Stimulated activated naive B cell treated with anti-CD40 and anti-IgM and Interleukin-4, amounts not matched to agents 10 μg/mL and 1 μg/mL and 100 μg/mL, for 72 hours (primary cell): ENCODE results near the gene ABI3BP.

ENCODE experiments used
- ATAC-seq, 2 donors: fragments of 150-1000 bp; cut with Tn5 transposase; replicated peaks; 2 replicates each; pipeline ENCODE4 v1.10.0; 2021; ENCODE audit warnings: moderate library complexity in 1 of 2
- DNase-seq: peaks from one replicate; pipeline ENCODE4 v3.0.0; 2021
- H3K27ac Mint-ChIP-seq: one replicate; pipeline ENCODE4 v1.8.0; 2022; ENCODE audit warnings: mild to moderate bottlenecking, mixed read lengths
- H3K27me3 Mint-ChIP-seq, 2 donors: one replicate each; pipeline ENCODE4 v1.8.0; 2022; ENCODE audit warnings: mixed read lengths in 2 of 2
- H3K36me3 Mint-ChIP-seq, 2 donors: one replicate each; pipeline ENCODE4 v1.8.0; 2022; ENCODE audit warnings: mixed read lengths in 2 of 2, mild to moderate bottlenecking in 1 of 2
- H3K4me1 Mint-ChIP-seq, 2 donors: one replicate each; pipeline ENCODE4 v1.8.0; 2022; ENCODE audit warnings: mixed read lengths in 2 of 2, mild to moderate bottlenecking in 1 of 2
- H3K4me3 Mint-ChIP-seq, 2 donors: one replicate each; pipeline ENCODE4 v1.8.0; 2022; ENCODE audit warnings: mild to moderate bottlenecking in 2 of 2, mixed read lengths in 2 of 2, moderate library complexity in 1 of 2
- H3K9me3 Mint-ChIP-seq, 2 donors: one replicate each; pipeline ENCODE4 v1.8.0; 2022; ENCODE audit warnings: mixed read lengths in 2 of 2, mild to moderate bottlenecking in 1 of 2

The ABI3BP gene

DNA sequence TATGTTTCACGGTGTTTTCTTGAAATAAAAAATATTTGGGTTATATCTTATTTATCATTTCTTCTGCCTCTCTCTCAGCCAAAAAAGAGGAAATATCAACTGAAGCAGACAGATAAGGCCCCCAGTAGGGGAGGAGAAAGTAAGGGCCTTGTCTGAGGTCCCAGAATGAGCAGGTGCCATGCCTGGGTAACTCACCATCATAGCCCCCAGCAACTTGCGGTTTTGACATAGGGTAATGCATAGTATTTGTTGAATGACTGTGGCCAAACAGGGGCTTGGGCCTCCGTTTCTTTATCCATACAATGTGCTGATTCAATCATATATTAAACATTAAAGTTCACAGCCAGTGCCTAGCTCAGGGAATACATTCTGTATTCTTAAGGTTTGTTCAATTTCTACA is 119.6 kb downstream of the ABI3BP start:
- Mint-ChIP-seq H3K9me3 (peaks cover 0 to 4% of the 10 kb centered on the region in 2 donors), H3K36me3 (no peaks in the 10 kb centered on the region), H3K4me3 (no peak overlapping the region), H3K27me3 (no peaks in the 10 kb centered on the region), H3K4me1 (no peaks in the 10 kb centered on the region), H3K27ac (no peak overlapping the region)
- peak in 1 of 2 donors; percentile 38 for ATAC-seq
- DNase-seq = no peak

DNA sequence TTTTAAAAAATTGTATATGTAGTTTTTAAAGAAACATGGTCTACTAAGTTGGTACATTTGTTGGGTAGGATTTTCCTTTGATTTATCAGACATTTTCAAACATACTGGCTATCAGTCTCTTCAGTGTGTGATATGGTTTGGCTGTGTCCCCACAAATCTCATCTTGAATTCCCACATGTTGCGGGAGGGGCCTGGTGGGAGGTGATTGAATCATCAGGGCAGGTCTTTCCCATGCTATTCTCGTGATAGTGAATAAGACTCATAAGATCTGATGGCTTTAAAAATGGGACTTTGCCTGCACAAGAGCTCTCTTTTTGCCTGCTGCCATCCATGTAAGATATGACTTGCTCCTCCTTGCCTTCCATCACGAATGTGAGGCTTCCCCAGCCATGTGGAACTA is 121.9 kb downstream of the ABI3BP start:
- ATAC-seq (no peak), DNase-seq (no peak)
- H3K9me3 Mint-ChIP-seq = peaks cover 0 to 4% of the 10 kb centered on the region in 2 donors
- H3K27me3 Mint-ChIP-seq = no peaks in the 10 kb centered on the region
- no peaks in the 10 kb centered on the region for H3K4me1 Mint-ChIP-seq
- H3K36me3 Mint-ChIP-seq = no peaks in the 10 kb centered on the region
- no peak overlapping the region for H3K4me3 Mint-ChIP-seq
- no peak overlapping the region for H3K27ac Mint-ChIP-seq

DNA sequence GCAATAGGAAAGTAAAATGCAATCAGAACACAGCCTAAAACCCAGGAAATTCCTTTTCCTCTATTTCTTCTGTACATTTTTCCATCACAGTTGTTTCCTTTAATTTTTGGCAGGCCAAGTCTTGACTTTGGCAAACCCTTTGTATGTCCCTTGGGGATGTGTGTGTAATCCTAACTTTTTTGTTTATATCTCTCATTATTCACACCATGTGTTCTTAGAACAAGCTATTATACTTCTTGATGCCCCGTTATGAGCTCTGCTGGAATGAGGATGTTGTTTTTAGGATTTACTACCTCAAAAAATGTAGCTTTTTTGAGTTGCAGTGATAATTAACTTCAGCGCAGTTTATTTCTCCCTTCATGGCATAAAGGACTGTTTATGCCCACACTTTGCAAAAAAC is 123.4 kb downstream of the ABI3BP start:
- H3K36me3 Mint-ChIP-seq = no peaks in the 10 kb centered on the region
- no peaks in the 10 kb centered on the region for H3K27me3 Mint-ChIP-seq
- ATAC-seq (no peak), DNase-seq (no peak)
- no peaks in the 10 kb centered on the region for H3K4me1 Mint-ChIP-seq
- H3K27ac Mint-ChIP-seq = no peak overlapping the region
- peaks cover 0 to 4% of the 10 kb centered on the region in 2 donors for H3K9me3 Mint-ChIP-seq
- H3K4me3 Mint-ChIP-seq = no peak overlapping the region

DNA sequence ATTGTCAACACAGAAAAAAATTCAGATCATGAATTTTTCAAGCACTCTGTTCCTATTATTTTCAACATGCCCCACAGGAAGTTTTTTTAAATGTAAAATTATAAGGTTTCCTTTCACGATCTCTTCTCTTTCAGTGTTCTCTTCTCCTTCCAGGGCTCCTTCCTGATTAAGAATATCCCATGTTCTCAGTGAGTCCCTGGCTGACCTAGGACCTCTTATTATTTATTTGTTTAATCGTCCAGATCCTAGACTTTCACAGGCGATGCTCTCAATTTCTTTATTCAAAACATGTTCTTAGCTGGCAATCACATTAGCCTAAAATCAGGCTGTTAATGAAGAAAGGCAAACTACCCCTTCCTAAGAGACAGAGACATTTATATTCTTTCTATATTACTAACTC is 124.3 kb downstream of the ABI3BP start:
- ATAC-seq = no peak
- no peaks in the 10 kb centered on the region for H3K27me3 Mint-ChIP-seq
- H3K4me1 Mint-ChIP-seq = no peaks in the 10 kb centered on the region
- H3K27ac Mint-ChIP-seq = no peak overlapping the region
- no peaks in the 10 kb centered on the region for H3K36me3 Mint-ChIP-seq
- peaks cover 0 to 4% of the 10 kb centered on the region in 2 donors for H3K9me3 Mint-ChIP-seq
- DNase-seq = no peak
- no peak overlapping the region for H3K4me3 Mint-ChIP-seq

DNA sequence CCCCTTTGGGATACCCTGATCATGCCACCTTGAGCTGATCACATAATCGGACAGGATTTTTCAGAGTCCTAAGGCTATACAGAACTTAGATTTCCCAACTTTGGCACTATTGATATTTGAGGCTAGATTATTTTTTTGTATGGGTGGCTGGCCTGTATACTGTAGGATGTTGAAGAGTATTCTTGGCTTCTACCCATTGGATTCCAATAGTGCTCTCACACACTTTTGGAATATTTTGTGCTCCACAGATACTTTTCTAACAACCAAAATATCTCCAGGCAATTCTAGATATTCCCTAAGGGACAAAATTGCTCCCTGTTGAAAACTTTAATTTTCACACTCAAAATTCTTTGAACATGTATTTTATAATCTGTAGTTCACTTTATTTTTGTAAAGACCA is 125.1 kb downstream of the ABI3BP start:
- H3K27ac Mint-ChIP-seq = no peak overlapping the region
- no peaks in the 10 kb centered on the region for H3K4me1 Mint-ChIP-seq
- no peaks in the 10 kb centered on the region for H3K27me3 Mint-ChIP-seq
- DNase-seq = no peak
- peaks cover 0 to 4% of the 10 kb centered on the region in 2 donors for H3K9me3 Mint-ChIP-seq
- ATAC-seq = no peak
- H3K36me3 Mint-ChIP-seq = no peaks in the 10 kb centered on the region
- H3K4me3 Mint-ChIP-seq = no peak overlapping the region

DNA sequence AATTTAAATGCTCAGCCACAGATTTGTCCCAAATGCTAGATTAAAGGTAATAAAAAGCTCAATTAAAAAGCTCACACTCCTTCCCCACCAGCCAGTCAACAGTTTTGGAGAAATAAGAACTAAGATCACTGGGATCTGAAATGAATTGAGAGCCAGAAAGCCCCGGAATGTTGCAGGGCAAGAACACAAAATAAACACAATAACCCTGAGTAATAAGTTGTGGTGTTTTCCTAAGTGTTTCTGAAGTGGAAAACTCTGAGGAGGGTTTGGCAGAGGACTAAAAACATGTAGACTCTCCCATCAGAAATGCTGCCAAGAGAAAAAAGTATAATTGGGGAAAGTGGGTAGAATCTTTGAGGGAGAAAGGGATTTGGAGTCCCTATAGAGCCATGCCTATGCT is 127.8 kb downstream of the ABI3BP start:
- Mint-ChIP-seq H3K36me3 (no peaks in the 10 kb centered on the region), H3K9me3 (peaks cover 0 to under 1% of the 10 kb centered on the region in 2 donors), H3K4me1 (no peaks in the 10 kb centered on the region), H3K4me3 (no peak overlapping the region), H3K27me3 (no peaks in the 10 kb centered on the region), H3K27ac (no peak overlapping the region)
- DNase-seq (no peak), ATAC-seq (no peak)

DNA sequence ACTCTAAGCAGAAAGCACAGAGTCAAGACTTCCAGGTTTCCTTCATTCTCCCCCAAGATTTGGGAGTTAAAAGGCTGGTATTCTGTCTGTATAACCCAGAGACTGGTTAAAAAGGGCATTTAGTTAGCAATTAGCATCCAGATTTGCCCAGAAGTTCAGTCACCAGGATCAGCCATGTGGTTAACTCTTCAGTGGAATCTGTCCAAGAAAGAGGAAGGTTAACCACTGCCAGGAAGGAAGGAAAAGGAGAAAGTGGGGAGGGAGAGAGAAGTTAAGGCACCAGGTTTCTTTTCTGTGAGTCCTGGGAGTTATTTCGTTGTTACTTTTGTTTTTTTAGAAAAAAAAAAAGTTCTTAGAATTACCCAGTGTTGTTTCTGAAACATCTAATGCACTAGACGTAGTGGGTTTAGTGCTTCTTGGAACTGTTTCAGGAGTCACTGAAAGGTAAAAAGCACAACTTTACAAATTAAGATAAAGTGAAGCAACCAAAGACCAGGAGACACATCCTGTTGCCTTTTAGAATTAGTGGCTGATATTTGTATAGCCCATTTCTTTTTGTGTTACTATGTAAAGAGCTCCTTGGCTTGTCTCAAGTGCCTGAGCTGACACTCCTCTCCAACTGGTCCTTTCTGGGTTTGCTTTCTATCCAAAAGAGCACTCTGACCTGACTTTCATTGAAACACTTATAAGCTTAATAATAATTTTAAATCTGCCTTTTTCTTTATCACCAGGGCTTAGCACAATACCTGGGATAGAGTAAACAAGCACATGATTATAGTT is 128.6 kb downstream of the ABI3BP start:
- ATAC-seq (no peak), DNase-seq (no peak)
- H3K36me3 Mint-ChIP-seq = no peaks in the 10 kb centered on the region
- H3K27me3 Mint-ChIP-seq = no peaks in the 10 kb centered on the region
- no peaks in the 10 kb centered on the region for H3K4me1 Mint-ChIP-seq
- no peak overlapping the region for H3K27ac Mint-ChIP-seq
- no peaks in the 10 kb centered on the region for H3K9me3 Mint-ChIP-seq
- H3K4me3 Mint-ChIP-seq = no peak overlapping the region

DNA sequence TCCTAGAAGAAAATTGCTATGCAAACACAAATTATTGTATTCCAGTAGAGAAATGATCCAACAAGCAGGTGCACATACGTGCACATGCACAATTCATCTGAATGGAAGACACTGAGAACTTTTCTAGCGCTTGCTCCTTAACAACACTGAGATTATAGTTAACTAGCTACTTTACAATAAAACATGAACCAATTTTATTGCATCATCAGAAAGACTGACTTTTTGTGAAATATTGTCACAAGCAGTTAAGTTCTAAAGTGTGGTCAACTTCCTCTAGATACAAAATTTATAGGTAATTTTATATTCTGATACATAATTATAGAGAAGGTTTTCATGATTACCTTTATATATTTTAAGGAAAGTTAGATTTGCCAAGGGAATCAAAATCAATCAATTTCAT is 135.4 kb downstream of the ABI3BP start:
- Mint-ChIP-seq H3K4me3 (no peak overlapping the region), H3K4me1 (no peaks in the 10 kb centered on the region), H3K27me3 (no peaks in the 10 kb centered on the region), H3K9me3 (no peaks in the 10 kb centered on the region), H3K36me3 (no peaks in the 10 kb centered on the region), H3K27ac (no peak overlapping the region)
- ATAC-seq (no peak), DNase-seq (no peak)

DNA sequence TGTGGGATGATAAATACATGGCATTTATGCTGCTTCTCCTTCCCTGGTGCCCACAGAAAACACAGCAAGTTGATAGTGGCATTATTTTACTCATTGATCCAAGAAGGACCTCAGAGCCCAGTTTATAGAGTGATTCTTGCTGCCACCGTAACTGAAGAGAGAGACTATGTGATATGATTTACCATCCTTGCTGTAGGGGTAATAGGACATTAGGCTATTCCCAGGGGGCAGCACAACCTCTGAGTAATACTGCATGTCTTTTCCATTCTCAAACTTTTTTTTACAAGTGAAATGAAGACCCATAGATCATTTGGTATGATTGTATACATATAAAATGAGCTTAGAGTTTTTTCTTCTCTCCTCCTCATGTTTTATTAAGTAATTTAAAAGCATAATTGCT is 136.4 kb downstream of the ABI3BP start:
- Mint-ChIP-seq H3K27me3 (no peaks in the 10 kb centered on the region), H3K4me3 (no peak overlapping the region), H3K36me3 (no peaks in the 10 kb centered on the region), H3K27ac (no peak overlapping the region), H3K4me1 (no peaks in the 10 kb centered on the region), H3K9me3 (no peaks in the 10 kb centered on the region)
- no peak for ATAC-seq
- no peak for DNase-seq

DNA sequence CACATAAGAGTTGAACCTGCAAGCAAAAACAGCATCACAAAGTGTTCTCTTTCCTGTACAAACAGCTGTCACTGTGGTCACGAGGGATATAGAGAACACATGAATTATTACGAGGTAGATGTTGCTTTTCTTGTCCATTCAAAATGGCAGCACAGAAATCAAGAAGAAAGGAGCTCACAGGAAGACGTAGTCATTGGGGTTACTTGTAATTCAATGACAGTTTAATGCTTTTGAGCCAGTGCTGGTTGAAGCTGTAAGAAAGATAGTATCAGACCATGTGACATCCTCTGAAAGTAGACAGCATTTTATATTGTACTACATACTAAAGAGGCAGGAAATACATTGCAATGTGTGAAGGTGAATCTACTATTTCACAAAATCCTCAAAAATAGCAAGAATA is 140.4 kb downstream of the ABI3BP start:
- DNase-seq (no peak), ATAC-seq (no peak)
- no peaks in the 10 kb centered on the region for H3K9me3 Mint-ChIP-seq
- no peak overlapping the region for H3K27ac Mint-ChIP-seq
- no peaks in the 10 kb centered on the region for H3K36me3 Mint-ChIP-seq
- H3K4me1 Mint-ChIP-seq = no peaks in the 10 kb centered on the region
- H3K27me3 Mint-ChIP-seq = no peaks in the 10 kb centered on the region
- H3K4me3 Mint-ChIP-seq = no peak overlapping the region

DNA sequence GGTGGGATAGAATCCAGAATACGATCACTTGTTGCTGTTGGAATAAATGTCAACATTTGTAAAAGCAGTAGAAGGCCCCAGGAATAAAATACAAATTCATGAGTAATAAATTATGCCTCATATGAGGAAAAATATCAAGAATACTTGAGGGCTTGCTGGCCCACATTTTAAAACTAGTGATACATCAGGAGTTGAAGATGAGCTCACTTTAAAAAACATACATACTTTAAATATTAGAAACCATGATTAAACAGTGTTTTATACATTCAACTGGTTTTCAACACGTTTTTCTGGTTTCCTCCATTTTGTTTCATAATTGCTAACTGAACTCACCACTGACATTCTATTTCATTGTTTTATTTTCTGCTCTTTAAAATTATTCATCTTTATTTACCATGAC is 142.5 kb downstream of the ABI3BP start:
- ATAC-seq = no peak
- no peak for DNase-seq
- H3K4me1 Mint-ChIP-seq = no peaks in the 10 kb centered on the region
- no peak overlapping the region for H3K4me3 Mint-ChIP-seq
- H3K9me3 Mint-ChIP-seq = no peaks in the 10 kb centered on the region
- no peaks in the 10 kb centered on the region for H3K27me3 Mint-ChIP-seq
- H3K27ac Mint-ChIP-seq = no peak overlapping the region
- H3K36me3 Mint-ChIP-seq = no peaks in the 10 kb centered on the region

DNA sequence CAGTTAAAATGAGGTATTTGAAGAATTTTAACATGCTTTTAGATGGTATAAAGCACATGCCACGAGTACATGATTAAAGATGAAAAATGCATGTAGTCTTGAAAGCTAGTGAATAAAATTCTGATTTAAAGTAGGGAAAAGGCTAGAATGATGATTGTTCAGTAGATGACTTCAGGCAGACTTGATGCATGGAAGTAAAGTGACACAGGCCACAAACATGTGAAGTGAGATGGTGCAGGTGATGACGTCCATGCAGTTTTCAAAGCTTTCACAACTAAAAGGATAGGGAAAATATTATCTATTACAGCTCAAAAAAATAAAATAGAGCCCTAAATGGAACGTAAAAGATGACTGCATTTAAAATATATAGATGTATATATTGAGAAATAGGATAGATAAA is 143.1 kb downstream of the ABI3BP start:
- Mint-ChIP-seq H3K4me1 (no peaks in the 10 kb centered on the region), H3K9me3 (no peaks in the 10 kb centered on the region), H3K27ac (no peak overlapping the region), H3K27me3 (no peaks in the 10 kb centered on the region), H3K4me3 (no peak overlapping the region), H3K36me3 (no peaks in the 10 kb centered on the region)
- DNase-seq = no peak
- no peak for ATAC-seq

DNA sequence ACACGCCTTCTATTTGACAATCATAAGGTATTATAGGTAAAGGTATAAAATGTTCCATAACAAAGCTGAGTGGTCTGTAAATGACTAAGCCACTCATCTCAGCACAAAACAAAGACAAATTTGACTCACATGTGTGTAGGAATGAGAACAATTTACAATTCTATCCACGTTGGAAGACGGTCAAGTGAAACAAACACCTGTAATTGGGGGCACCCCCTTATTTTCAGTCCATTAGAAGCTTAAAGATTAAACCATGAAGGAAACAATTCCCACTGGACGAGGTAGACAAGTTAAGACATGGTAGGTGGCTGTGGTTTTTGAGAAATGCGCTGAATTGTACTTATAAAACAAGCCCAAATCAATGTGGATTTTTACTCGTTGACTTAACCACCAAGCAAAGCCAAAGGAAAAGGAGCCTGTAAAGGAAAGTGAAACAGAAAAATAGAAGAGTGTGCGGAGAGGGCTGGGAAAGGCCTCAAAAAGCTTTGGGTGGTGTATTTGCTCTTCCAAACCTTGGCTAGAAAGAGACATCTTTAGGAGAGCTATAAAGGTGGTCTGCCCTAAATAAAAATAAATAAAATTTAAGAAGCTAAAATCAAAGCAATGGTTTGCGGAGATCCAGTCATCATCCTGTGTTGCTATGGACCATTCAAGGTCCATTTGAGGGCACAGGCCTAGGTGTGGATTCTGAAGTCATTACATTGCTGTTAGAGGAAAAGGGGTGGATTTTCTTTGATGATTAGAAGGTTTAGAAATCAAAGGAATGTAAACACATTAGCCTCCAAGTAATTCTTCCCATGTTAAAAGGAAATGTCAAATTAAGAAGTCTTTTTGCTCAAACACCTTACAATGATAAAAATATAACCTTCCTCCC is 148.9 kb downstream of the ABI3BP start:
- ATAC-seq (no peak), DNase-seq (no peak)
- H3K4me1 Mint-ChIP-seq = peaks cover 0 to 1% of the 10 kb centered on the region in 2 donors
- H3K27ac Mint-ChIP-seq = no peak overlapping the region
- no peaks in the 10 kb centered on the region for H3K36me3 Mint-ChIP-seq
- H3K27me3 Mint-ChIP-seq = peaks cover 2 to 13% of the 10 kb centered on the region in 2 donors
- H3K9me3 Mint-ChIP-seq = no peaks in the 10 kb centered on the region
- no peak overlapping the region for H3K4me3 Mint-ChIP-seq

DNA sequence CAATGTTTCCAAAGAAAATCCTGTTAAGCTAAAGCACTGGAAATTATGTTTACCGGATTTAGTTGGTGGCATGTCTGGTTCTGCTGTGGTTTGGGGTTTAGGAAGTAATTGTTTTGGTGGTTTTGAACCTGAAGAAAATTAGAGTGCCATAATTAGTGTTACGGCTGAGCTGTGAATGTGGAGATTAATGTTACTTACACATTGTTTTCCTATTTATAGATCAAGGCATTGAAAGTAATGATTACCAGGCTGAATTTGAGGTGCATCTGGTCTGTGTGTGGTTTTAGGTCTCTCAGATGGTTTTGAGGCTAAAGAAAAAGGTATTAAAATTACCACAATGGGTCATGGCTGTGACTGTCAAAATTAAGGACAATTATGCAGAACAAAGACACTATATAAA is 155.1 kb downstream of the ABI3BP start:
- no peak for ATAC-seq
- H3K4me3 Mint-ChIP-seq = no peak overlapping the region

DNA sequence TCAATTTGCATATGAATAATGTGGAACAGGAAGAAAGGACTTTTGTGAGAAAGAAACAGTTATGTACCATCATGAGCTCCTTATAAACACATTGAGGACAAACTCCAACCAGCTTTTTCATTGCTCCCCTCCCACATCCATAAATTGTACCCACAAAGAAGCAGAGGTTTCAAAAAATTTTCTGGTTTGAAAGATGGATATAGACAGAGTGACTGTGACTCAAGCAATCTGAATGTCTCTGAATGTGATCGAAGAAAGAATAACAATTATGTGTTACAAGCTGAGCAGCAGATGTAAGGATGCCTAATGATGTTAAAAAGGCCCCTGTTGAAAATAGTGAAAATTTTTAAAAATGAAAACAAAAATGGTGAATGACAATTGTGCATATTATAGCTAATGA is 156.6 kb downstream of the ABI3BP start:
- ATAC-seq (no peak), DNase-seq (no peak)
- Mint-ChIP-seq H3K4me3 (no peak overlapping the region), H3K9me3 (peaks cover 0 to 1% of the 10 kb centered on the region in 2 donors), H3K36me3 (no peaks in the 10 kb centered on the region), H3K4me1 (no peaks in the 10 kb centered on the region), H3K27ac (no peak overlapping the region), H3K27me3 (peaks cover 18 to 20% of the 10 kb centered on the region in 2 donors)

More for the DNA sequence above, 155.1 kb downstream of the ABI3BP start:
- Mint-ChIP-seq H3K27ac (no peak overlapping the region), H3K36me3 (no peaks in the 10 kb centered on the region), H3K27me3 (peaks cover 20% of the 10 kb centered on the region in 2 donors), H3K9me3 (peaks cover 0 to 1% of the 10 kb centered on the region in 2 donors), H3K4me1 (no peaks in the 10 kb centered on the region)
- DNase-seq = no peak
